ENCODE results near the gene SLC43A2. TPM values are rescaled to one million over a fixed set of nuclear protein-coding genes. Genes with fewer than 3 reads are reported as not detected.
A peak's percentile ranks its signal among the peaks of the same experiment; 100 is the strongest.

The SLC43A2 gene
- total and polyA plus RNA-seq, 2 of the 13 experiments (the other 11 are each of a cell fraction or from before 2014, with no cell fraction given): 7.3 to 20.0 TPM

DNA sequence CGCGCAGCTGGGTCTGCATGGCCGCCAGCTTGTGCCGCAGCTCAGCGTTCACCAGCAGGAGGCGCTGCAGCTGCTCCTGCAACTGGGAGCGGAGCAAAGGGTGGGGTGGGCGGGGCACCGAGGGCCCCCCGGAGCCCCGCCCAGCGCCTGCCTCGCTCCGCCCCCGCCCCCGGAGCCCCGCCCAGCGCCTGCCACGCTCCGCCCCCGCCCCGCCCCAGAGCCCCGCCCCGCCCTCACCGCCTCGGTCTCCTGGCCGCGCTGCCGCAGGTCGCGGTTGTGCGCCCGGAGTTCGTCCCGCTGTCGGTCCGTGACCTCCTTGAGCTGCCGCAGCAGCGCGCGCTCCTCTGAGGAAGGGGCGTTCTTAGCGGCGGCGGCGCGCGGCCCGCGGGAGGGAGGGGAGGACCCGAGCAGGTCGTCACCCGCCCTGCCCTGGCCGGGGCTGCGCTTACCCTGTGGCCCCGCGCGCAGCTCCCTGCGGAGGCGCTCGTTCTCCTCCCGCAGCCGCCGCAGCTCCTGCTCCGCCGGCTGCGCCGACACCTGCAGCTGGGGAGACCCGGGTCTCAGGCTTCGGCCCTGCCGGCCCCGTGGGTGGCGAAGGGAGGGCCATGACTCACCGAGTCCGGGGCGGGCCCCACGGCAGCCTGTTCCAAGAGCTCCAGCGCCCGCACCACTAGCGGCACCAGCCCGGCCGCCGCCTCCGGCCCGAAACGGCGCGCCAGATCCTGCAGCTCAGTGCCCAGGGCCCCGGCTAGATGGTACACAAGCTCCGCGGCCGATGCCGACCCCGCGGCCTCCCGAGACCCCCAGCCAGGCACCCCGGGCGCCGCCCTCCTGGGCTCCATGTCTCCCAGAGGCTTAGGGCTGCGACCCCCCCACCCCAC, 20.6 kb upstream of the SLC43A2 start (continued):
- TF ChIP-seq PCBP2 (optimal IDR thresholded peaks at IDR 0.05; ENCODE audit: low read depth, low read length, poor library complexity, severe bottlenecking) (no peak), CBFB (CRISPR knock-in tag; IDR thresholded peaks at IDR 0.05) (no peak), SNAPC4 (CRISPR knock-in tag; IDR thresholded peaks at IDR 0.05) (no peak), SALL1 (CRISPR knock-in tag; IDR thresholded peaks at IDR 0.05) (peak; percentile 50; the same call in 1 of the 2 replicates), RNF2 (conservative IDR thresholded peaks at IDR 0.05; ENCODE audit: low read depth) (no peak), ZNF274 (CRISPR knock-in tag; IDR thresholded peaks at IDR 0.05) (no peak), NONO (IDR thresholded peaks at IDR 0.05) (no peak), NONO (CRISPR knock-in tag; conservative IDR thresholded peaks at IDR 0.05) (peak; percentile 64), PHF8 (CRISPR knock-in tag; IDR thresholded peaks at IDR 0.05) (peak; percentile 67), PRDM10 (CRISPR knock-in tag; IDR thresholded peaks at IDR 0.05; ENCODE audit: low read depth) (no peak), KLF9 (CRISPR knock-in tag; IDR thresholded peaks at IDR 0.05; ENCODE audit: low read depth) (no peak), NPAS2 (CRISPR knock-in tag; IDR thresholded peaks at IDR 0.05; ENCODE audit: borderline replicate concordance) (no peak), PCBP1 (IDR thresholded peaks at IDR 0.05; ENCODE audit: borderline replicate concordance, low read depth, low read length) (no peak), SOX5 (CRISPR knock-in tag; IDR thresholded peaks at IDR 0.05; ENCODE audit: borderline replicate concordance) (no peak), CEBPG (CRISPR knock-in tag; IDR thresholded peaks at IDR 0.05) (no peak)
- TF ChIP-seq, protein P1, sequence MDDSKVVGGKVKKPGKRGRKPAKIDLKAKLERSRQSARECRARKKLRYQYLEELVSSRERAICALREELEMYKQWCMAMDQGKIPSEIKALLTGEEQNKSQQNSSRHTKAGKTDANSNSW (CRISPR knock-in tag; IDR thresholded peaks at IDR 0.05; ENCODE audit: borderline replicate concordance): no peak
- TF ChIP-seq, protein P2, sequence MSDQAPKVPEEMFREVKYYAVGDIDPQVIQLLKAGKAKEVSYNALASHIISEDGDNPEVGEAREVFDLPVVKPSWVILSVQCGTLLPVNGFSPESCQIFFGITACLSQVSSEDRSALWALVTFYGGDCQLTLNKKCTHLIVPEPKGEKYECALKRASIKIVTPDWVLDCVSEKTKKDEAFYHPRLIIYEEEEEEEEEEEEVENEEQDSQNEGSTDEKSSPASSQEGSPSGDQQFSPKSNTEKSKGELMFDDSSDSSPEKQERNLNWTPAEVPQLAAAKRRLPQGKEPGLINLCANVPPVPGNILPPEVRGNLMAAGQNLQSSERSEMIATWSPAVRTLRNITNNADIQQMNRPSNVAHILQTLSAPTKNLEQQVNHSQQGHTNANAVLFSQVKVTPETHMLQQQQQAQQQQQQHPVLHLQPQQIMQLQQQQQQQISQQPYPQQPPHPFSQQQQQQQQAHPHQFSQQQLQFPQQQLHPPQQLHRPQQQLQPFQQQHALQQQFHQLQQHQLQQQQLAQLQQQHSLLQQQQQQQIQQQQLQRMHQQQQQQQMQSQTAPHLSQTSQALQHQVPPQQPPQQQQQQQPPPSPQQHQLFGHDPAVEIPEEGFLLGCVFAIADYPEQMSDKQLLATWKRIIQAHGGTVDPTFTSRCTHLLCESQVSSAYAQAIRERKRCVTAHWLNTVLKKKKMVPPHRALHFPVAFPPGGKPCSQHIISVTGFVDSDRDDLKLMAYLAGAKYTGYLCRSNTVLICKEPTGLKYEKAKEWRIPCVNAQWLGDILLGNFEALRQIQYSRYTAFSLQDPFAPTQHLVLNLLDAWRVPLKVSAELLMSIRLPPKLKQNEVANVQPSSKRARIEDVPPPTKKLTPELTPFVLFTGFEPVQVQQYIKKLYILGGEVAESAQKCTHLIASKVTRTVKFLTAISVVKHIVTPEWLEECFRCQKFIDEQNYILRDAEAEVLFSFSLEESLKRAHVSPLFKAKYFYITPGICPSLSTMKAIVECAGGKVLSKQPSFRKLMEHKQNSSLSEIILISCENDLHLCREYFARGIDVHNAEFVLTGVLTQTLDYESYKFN (CRISPR knock-in tag; conservative IDR thresholded peaks at IDR 0.05): peak; percentile 17; the same call in 1 of the 2 replicates

Measured in HepG2 (cell line).